ENCODE data around the gene TTBK1. TPM values are rescaled to one million over a fixed set of nuclear protein-coding genes. Genes with fewer than 3 reads are reported as not detected.

TTBK1 gene
- total and polyA plus RNA-seq, 2 of the 4 experiments (the other 2 are of a cell fraction) = 0.02 TPM; not detected in 1

GRCh38 chr6:43258807-43259686 lies 15.8 kb downstream of the TTBK1 start (continued):
- no peak for TF ChIP-seq RAD21 (IDR thresholded peaks at IDR 0.05; ENCODE audit: low read length)

GRCh38 chr6:43260791-43261190 lies 17.5 kb downstream of the TTBK1 start:
- Histone ChIP-seq H3K9me1 (ENCODE audit: insufficient read depth, low read length) (no peaks in the 10 kb centered on the region), H3K18ac (ENCODE audit: low read depth, low read length) (no peak overlapping the region), H3K4me3 (ENCODE audit: insufficient read depth, low read depth, low read length) (no peak overlapping the region), H3K4me2 (ENCODE audit: low read depth, low read length) (no peak overlapping the region), H4K8ac (ENCODE audit: low read depth in 2 of 2, low read length in 2 of 2) (no peak overlapping the region), H3K56ac (ENCODE audit: extremely low read depth, insufficient read depth, low read length) (no peak overlapping the region), H2BK20ac (ENCODE audit: low read depth, low read length) (no peak overlapping the region), H3K9ac (ENCODE audit: low read depth, low read length) (no peak overlapping the region), H3K36me3 (ENCODE audit: control insufficient read depth, insufficient read depth, low read length) (no peaks in the 10 kb centered on the region), H3K79me1 (ENCODE audit: low read depth in 1 of 2, low read length in 2 of 2) (no peaks in the 10 kb centered on the region), H2AFZ (replicated peaks; ENCODE audit: low read length, poor library complexity) (no peak overlapping the region), H3K9me3 (ENCODE audit: control insufficient read depth, insufficient read depth, low read length) (no peaks in the 10 kb centered on the region), H2BK120ac (ENCODE audit: low read depth, low read length) (no peak overlapping the region), H2AK9ac (replicated peaks; ENCODE audit: low read depth, low read length, poor library complexity) (no peak overlapping the region), H2AK5ac (ENCODE audit: low read depth, low read length) (no peak overlapping the region), H4K20me1 (ENCODE audit: insufficient read depth, low read length) (no peaks in the 10 kb centered on the region), H2BK15ac (ENCODE audit: low read depth, low read length) (no peak overlapping the region), H4K5ac (ENCODE audit: low read depth, low read length) (no peak overlapping the region), H3K4me1 (ENCODE audit: control insufficient read depth, insufficient read depth, low read length) (no peaks in the 10 kb centered on the region), H3K23ac (ENCODE audit: low read depth, low read length) (no peak overlapping the region), H4K91ac (ENCODE audit: insufficient read depth, low read depth, low read length) (no peak overlapping the region), H3K4ac (ENCODE audit: low read depth, low read length) (no peak overlapping the region), H3K27ac (ENCODE audit: insufficient read depth, low read length) (no peak overlapping the region), H3K27me3 (ENCODE audit: control insufficient read depth, insufficient read depth, low read length) (peaks cover 34% of the 10 kb centered on the region), H3K14ac (replicated peaks; ENCODE audit: low read depth, low read length) (no peak overlapping the region), H2BK5ac (ENCODE audit: low read depth, low read length, poor library complexity, severe bottlenecking) (no peak overlapping the region)
- intact Hi-C loops (cut with micrococcal nuclease) (no loop called here), in situ Hi-C loops (cut with MboI; ENCODE audit: low sequenced_read_pairs) (loop anchor here (5.0 kb wide), 1 partner anchor 72 kb away; no protein-coding TSS in a partner anchor), dilution Hi-C loops (cut with HindIII; ENCODE audit: low sequenced_read_pairs, unreplicated experiment) (no loop called here)
- BruUV-seq (replicated peaks) = no TSS peak
- POLR2A ChIA-PET (ENCODE audit: unreplicated experiment) = no interaction called here
- TF ChIP-seq SMC3 (IDR thresholded peaks at IDR 0.05; ENCODE audit: low read depth, low read length) (no peak), MXI1 (IDR thresholded peaks at IDR 0.05; ENCODE audit: borderline replicate concordance, low read depth, low read length) (no peak), RFX5 (IDR thresholded peaks at IDR 0.05; ENCODE audit: low read depth, low read length) (no peak), MAFK (IDR thresholded peaks at IDR 0.05; ENCODE audit: low read depth, low read length) (no peak), FOS (IDR thresholded peaks at IDR 0.05; ENCODE audit: low read depth, low read length) (no peak), ELK1 (IDR thresholded peaks at IDR 0.05; ENCODE audit: borderline replicate concordance, low read depth, low read length) (no peak), BHLHE40 (IDR thresholded peaks at IDR 0.05; ENCODE audit: low read depth, low read length) (no peak), CEBPB (IDR thresholded peaks at IDR 0.05; ENCODE audit: low read depth, low read length) (no peak), MAZ (IDR thresholded peaks at IDR 0.05; ENCODE audit: borderline replicate concordance, low read depth, low read length) (no peak), CHD1 (IDR thresholded peaks at IDR 0.05; ENCODE audit: low read depth, low read length) (no peak)
- DNase-seq = no peak
- CTCF ChIA-PET = no interaction called here
- no peak for ATAC-seq (ENCODE audit: low read depth)
- WGBS, 2 experiments (ENCODE audit: extremely low coverage in 2 of 2, insufficient read length in 1 of 2) = no CpG with 5 or more reads among the region's 4 CpGs
